Neural cell (in vitro differentiated cells): ENCODE data around the gene IL1RAPL2. TPM values are rescaled to one million over a fixed set of nuclear protein-coding genes. Genes with fewer than 3 reads are reported as not detected.

Experiments used
- H2AFZ ChIP-seq: fragments of 200-600, 300-800 bp; sonication (generic), shearing (Covaris generic); 2 replicates; pipeline ENCODE4 v1.6.0; 2014; ENCODE audit warnings: low read depth, mild to moderate bottlenecking, antibody characterized with exemption, low read length, moderate library complexity
- H3F3A ChIP-seq: fragments of 200-600 bp; shearing (Covaris generic); 2 replicates; pipeline ENCODE4 v1.6.1; 2016; ENCODE audit warnings: mild to moderate bottlenecking, moderate library complexity, mixed read lengths, antibody characterized with exemption, low read length; ENCODE audit not compliant: insufficient read depth, poor library complexity, severe bottlenecking
- H3K27ac ChIP-seq: fragments of 200-600, 300-800 bp; sonication (generic), shearing (Covaris generic); 2 replicates; pipeline ENCODE4 v1.5.1; 2014; ENCODE audit warnings: mild to moderate bottlenecking, low read length, moderate library complexity
- H3K27me3 ChIP-seq: fragments of 300-800, 200-600 bp; sonication (generic), shearing (Covaris generic); 2 replicates; pipeline ENCODE4 v1.6.0; 2014; ENCODE audit warnings: mild to moderate bottlenecking, low read depth, low read length, moderate library complexity; ENCODE audit not compliant: insufficient read depth
- H3K36me3 ChIP-seq: fragments of 300-800, 200-600 bp; sonication (generic), shearing (Covaris generic); 2 replicates; pipeline ENCODE4 v1.5.1; 2014; ENCODE audit warnings: mild to moderate bottlenecking, antibody characterized with exemption, low read length, moderate library complexity; ENCODE audit not compliant: insufficient read depth
- H3K4me2 ChIP-seq: fragments of 300-800, 200-600 bp; sonication (generic), shearing (Covaris generic); 2 replicates; pipeline ENCODE4 v1.6.0; 2014; ENCODE audit warnings: mild to moderate bottlenecking, low read length
- H3K4me3 ChIP-seq: fragments of 300-800, 200-600 bp; sonication (generic), shearing (Covaris generic); 2 replicates; pipeline ENCODE4 v1.5.1; 2014; ENCODE audit warnings: mild to moderate bottlenecking, low read length, moderate library complexity
- H3K79me2 ChIP-seq: fragments of 200-600 bp; shearing (Covaris generic); replicated peaks from 2 replicates; pipeline ENCODE4 v1.6.0; 2014; ENCODE audit warnings: mild to moderate bottlenecking, low read length, moderate library complexity; ENCODE audit not compliant: insufficient read depth
- H3K9ac ChIP-seq: fragments of 300-800, 200-600 bp; sonication (generic), shearing (Covaris generic); 2 replicates; pipeline ENCODE4 v1.6.1; 2016; ENCODE audit warnings: mild to moderate bottlenecking, low read length, mixed read lengths
- H3K9me2 ChIP-seq: fragments of 200-600 bp; shearing (Covaris generic); 2 replicates; pipeline ENCODE4 v1.6.1; 2016; ENCODE audit warnings: mild to moderate bottlenecking, low read length, mixed read lengths; ENCODE audit not compliant: insufficient read depth
- H3K9me3 ChIP-seq: fragments of 200-600, 300-800 bp; sonication (generic), shearing (Covaris generic); 2 replicates; pipeline ENCODE4 v1.6.1; 2016; ENCODE audit warnings: mild to moderate bottlenecking, mixed run types, low read length, moderate library complexity, mixed read lengths
- H4K20me1 ChIP-seq: fragments of 200-600 bp; shearing (Covaris generic); 2 replicates; pipeline ENCODE4 v1.6.1; 2016; ENCODE audit warnings: mild to moderate bottlenecking, mixed run types; ENCODE audit not compliant: insufficient read depth
- EP300 ChIP-seq: fragments of 450-650 bp; conservative IDR thresholded peaks from 2 replicates; pipeline ENCODE4 v1.6.1; 2014; ENCODE audit warnings: antibody characterized with exemption, mild to moderate bottlenecking, moderate library complexity; ENCODE audit not compliant: poor library complexity, severe bottlenecking
- EZH2 ChIP-seq: fragments of 200-600, 300-800 bp; shearing (Covaris generic), sonication (generic); IDR thresholded peaks from 2 replicates; pipeline ENCODE4 v1.6.1; 2014; ENCODE audit warnings: antibody characterized with exemption, low read length, borderline replicate concordance, mild to moderate bottlenecking; ENCODE audit not compliant: insufficient read depth, poor library complexity, severe bottlenecking
- MXI1 ChIP-seq: fragments of 450-650 bp; conservative IDR thresholded peaks from 2 replicates; pipeline ENCODE4 v1.6.1; 2014; ENCODE audit warnings: antibody characterized with exemption, mild to moderate bottlenecking; ENCODE audit not compliant: poor library complexity, severe bottlenecking
- POLR2AphosphoS5 ChIP-seq: IDR thresholded peaks from 2 replicates; pipeline ENCODE4 v1.6.1; 2012
- RAD21 ChIP-seq: fragments of 450-650 bp; conservative IDR thresholded peaks from 2 replicates; pipeline ENCODE4 v1.6.1; 2014; ENCODE audit warnings: antibody characterized with exemption, mild to moderate bottlenecking, moderate library complexity
- SMC3 ChIP-seq: fragments of 450-650 bp; conservative IDR thresholded peaks from 2 replicates; pipeline ENCODE4 v1.6.1; 2014; ENCODE audit warnings: antibody characterized with exemption, mild to moderate bottlenecking, moderate library complexity; ENCODE audit not compliant: poor library complexity
- TAF1 ChIP-seq: IDR thresholded peaks from 2 replicates; pipeline ENCODE4 v1.6.1; 2012; ENCODE audit warnings: low read depth
- polyA plus RNA-seq: library from polyadenylated mRNA; depleted of rRNA; stranded (reverse); fragments of >200 nt; gene quantifications from 2 replicates; pipeline ENCODE4 v1.2.3, GENCODE V29; 2014
- TF ChIP-seq, protein P1 (sequence below): IDR thresholded peaks from 2 replicates; pipeline ENCODE4 v1.6.1; 2012; ENCODE audit warnings: borderline replicate concordance
- TF ChIP-seq, protein P2 (sequence below): fragments of 450-650 bp; IDR thresholded peaks from 2 replicates; pipeline ENCODE4 v1.5.1; 2014; ENCODE audit warnings: antibody characterized with exemption, mild to moderate bottlenecking, moderate library complexity; ENCODE audit not compliant: poor library complexity, severe bottlenecking

The IL1RAPL2 gene
- polyA plus RNA-seq, 1 donor from 2014 or later: not detected

DNA sequence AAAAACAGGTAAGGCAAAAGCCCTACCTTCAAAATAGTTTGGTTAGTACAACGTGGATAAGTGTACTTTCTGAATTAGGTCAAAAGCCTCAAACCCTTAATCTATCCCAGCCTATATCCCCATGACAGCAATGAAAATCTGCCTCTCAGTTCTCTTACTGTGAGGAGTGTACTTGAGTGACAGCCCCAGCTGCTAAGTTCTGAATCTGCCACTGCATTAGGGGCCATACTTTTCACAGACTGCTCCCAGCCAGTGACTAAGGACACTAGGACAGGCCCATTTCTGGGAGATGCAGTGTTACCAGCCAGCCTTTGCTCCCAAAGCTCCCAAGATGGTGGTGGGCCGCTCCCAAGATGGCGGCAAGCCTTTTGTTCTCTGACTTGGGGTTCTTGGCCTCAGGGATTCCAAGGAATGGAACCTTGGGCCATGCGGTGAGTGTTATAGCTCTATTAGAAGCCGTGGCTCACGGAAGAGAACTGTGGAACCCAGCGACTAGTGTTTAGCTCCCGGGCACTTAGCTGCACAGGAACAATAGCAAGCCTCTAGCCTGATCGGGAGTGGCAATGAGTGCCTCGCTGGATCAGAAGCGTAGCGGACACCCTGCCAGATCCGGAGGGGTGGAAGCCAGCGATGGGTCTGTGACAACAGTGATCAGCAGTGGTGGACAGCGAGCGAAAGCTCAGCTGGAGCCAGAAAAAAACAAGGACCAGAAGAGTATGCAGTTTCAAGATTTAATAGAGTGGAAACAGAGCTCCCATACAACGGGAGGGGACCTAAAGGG, 1080.8 kb downstream of the IL1RAPL2 start:
- no peaks in the 10 kb centered on the region for H3K9me2 ChIP-seq
- no peaks in the 10 kb centered on the region for H3K9me3 ChIP-seq
- no peak overlapping the region for H3K4me2 ChIP-seq
- H2AFZ ChIP-seq: no peak overlapping the region
- no peaks in the 10 kb centered on the region for H4K20me1 ChIP-seq
- no peak overlapping the region for H3K4me3 ChIP-seq
- no peak for TF ChIP-seq EP300
- H3K9ac ChIP-seq: no peak overlapping the region
- H3K36me3 ChIP-seq: no peaks in the 10 kb centered on the region
- H3K27ac ChIP-seq: no peak overlapping the region
- no peaks in the 10 kb centered on the region for H3F3A ChIP-seq
- no peaks in the 10 kb centered on the region for H3K79me2 ChIP-seq
- no peaks in the 10 kb centered on the region for H3K27me3 ChIP-seq

DNA sequence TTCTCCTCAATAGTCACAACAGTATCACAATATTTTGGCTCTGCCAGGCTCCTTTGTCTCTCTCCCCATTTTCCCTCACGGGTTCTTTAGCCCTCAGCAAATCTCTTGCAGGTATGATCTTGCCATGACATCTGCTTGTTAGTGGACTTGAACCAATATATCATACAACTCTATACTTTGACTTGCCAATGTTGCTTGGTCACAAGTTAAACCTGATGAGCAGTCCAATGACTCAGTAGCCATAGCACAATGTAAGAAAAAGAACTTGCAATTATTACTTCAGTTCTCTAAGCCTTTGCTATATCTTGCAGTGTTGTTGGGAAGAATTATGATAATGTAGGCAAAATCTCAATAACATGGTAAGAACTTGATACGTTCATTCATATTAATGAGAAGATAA, 1081.8 kb downstream of the IL1RAPL2 start:
- TF ChIP-seq SMC3 (no peak), MXI1 (no peak), POLR2AphosphoS5 (no peak), TAF1 (no peak), EP300 (no peak)
- TF ChIP-seq, protein P1, sequence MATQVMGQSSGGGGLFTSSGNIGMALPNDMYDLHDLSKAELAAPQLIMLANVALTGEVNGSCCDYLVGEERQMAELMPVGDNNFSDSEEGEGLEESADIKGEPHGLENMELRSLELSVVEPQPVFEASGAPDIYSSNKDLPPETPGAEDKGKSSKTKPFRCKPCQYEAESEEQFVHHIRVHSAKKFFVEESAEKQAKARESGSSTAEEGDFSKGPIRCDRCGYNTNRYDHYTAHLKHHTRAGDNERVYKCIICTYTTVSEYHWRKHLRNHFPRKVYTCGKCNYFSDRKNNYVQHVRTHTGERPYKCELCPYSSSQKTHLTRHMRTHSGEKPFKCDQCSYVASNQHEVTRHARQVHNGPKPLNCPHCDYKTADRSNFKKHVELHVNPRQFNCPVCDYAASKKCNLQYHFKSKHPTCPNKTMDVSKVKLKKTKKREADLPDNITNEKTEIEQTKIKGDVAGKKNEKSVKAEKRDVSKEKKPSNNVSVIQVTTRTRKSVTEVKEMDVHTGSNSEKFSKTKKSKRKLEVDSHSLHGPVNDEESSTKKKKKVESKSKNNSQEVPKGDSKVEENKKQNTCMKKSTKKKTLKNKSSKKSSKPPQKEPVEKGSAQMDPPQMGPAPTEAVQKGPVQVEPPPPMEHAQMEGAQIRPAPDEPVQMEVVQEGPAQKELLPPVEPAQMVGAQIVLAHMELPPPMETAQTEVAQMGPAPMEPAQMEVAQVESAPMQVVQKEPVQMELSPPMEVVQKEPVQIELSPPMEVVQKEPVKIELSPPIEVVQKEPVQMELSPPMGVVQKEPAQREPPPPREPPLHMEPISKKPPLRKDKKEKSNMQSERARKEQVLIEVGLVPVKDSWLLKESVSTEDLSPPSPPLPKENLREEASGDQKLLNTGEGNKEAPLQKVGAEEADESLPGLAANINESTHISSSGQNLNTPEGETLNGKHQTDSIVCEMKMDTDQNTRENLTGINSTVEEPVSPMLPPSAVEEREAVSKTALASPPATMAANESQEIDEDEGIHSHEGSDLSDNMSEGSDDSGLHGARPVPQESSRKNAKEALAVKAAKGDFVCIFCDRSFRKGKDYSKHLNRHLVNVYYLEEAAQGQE: no peak
- H4K20me1 ChIP-seq: no peaks in the 10 kb centered on the region
- H2AFZ ChIP-seq: no peak overlapping the region
- H3K27me3 ChIP-seq: no peaks in the 10 kb centered on the region
- no peaks in the 10 kb centered on the region for H3K9me2 ChIP-seq
- H3K9me3 ChIP-seq: no peaks in the 10 kb centered on the region
- H3K4me3 ChIP-seq: no peak overlapping the region
- H3K4me2 ChIP-seq: no peak overlapping the region
- no peaks in the 10 kb centered on the region for H3F3A ChIP-seq
- H3K79me2 ChIP-seq: no peaks in the 10 kb centered on the region
- no peak overlapping the region for H3K27ac ChIP-seq
- H3K36me3 ChIP-seq: no peaks in the 10 kb centered on the region
- no peak overlapping the region for H3K9ac ChIP-seq

DNA sequence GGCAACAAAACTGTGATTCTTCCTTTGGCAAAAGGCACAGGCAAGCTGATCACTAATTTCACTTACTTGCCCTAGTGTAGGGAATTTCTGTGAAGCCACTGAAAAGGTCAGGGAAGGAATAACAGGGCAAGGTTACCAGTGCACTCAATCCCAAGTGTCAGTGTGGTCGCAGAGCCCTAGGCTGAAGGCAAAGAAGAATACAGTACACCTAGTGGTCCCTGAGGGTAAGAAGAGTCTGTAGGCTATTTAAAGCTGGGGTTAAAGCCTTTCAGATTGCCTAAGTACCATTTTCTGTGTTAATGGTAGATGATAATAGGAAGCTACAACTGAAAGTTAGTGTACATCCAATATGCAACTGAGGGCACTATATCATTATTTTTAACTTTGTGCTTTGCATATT, 1082.7 kb downstream of the IL1RAPL2 start:
- no peaks in the 10 kb centered on the region for H4K20me1 ChIP-seq
- H3K27me3 ChIP-seq: no peaks in the 10 kb centered on the region
- H3K4me2 ChIP-seq: no peak overlapping the region
- no peak overlapping the region for H3K9ac ChIP-seq
- no peaks in the 10 kb centered on the region for H3K79me2 ChIP-seq
- no peaks in the 10 kb centered on the region for H3F3A ChIP-seq
- H3K27ac ChIP-seq: no peak overlapping the region
- H3K4me3 ChIP-seq: no peak overlapping the region
- no peak overlapping the region for H2AFZ ChIP-seq
- TF ChIP-seq EZH2: no peak
- TF ChIP-seq TAF1: no peak
- TF ChIP-seq POLR2AphosphoS5: no peak
- TF ChIP-seq RAD21: no peak
- TF ChIP-seq SMC3: no peak
- TF ChIP-seq, protein P2, sequence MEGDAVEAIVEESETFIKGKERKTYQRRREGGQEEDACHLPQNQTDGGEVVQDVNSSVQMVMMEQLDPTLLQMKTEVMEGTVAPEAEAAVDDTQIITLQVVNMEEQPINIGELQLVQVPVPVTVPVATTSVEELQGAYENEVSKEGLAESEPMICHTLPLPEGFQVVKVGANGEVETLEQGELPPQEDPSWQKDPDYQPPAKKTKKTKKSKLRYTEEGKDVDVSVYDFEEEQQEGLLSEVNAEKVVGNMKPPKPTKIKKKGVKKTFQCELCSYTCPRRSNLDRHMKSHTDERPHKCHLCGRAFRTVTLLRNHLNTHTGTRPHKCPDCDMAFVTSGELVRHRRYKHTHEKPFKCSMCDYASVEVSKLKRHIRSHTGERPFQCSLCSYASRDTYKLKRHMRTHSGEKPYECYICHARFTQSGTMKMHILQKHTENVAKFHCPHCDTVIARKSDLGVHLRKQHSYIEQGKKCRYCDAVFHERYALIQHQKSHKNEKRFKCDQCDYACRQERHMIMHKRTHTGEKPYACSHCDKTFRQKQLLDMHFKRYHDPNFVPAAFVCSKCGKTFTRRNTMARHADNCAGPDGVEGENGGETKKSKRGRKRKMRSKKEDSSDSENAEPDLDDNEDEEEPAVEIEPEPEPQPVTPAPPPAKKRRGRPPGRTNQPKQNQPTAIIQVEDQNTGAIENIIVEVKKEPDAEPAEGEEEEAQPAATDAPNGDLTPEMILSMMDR: no peak
- no peak for TF ChIP-seq EP300
- TF ChIP-seq MXI1: no peak
- TF ChIP-seq, protein P1: no peak
- no peaks in the 10 kb centered on the region for H3K36me3 ChIP-seq
- no peaks in the 10 kb centered on the region for H3K9me3 ChIP-seq
- no peaks in the 10 kb centered on the region for H3K9me2 ChIP-seq
